ENCODE results near the gene RASA1.

DNA sequence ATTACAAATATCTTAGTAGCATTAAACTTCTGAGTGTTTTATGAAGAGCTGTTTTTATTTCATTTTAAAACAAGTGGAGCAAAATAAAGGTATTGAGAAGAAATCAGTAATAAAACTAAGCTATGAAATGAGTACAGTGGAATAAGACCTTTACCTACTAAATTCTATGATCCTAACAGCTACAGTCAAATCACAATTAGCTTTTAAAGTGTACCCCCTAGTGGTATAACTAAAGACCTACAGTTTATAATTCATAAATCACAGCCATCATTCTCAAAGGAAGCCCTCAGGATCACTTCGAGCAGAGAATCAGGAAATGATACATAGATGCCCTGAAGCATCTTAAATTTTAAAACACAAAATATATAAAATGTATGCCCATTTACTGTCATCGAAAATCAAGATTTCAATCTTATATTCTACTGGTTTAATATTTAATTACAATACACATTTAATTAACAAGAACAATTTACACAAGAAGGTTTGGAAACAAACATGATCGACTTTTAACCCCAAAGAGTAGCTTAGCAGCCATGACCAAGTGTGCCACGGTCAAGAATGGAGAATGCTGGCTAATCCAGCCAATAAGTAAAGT lies 132.7 kb downstream of the RASA1 start:
- TF ChIP-seq POLR2AphosphoS5 (IDR thresholded peaks at IDR 0.05) (no peak), POLR2A (IDR thresholded peaks at IDR 0.05) (no peak)
- TF ChIP-seq, protein P1, sequence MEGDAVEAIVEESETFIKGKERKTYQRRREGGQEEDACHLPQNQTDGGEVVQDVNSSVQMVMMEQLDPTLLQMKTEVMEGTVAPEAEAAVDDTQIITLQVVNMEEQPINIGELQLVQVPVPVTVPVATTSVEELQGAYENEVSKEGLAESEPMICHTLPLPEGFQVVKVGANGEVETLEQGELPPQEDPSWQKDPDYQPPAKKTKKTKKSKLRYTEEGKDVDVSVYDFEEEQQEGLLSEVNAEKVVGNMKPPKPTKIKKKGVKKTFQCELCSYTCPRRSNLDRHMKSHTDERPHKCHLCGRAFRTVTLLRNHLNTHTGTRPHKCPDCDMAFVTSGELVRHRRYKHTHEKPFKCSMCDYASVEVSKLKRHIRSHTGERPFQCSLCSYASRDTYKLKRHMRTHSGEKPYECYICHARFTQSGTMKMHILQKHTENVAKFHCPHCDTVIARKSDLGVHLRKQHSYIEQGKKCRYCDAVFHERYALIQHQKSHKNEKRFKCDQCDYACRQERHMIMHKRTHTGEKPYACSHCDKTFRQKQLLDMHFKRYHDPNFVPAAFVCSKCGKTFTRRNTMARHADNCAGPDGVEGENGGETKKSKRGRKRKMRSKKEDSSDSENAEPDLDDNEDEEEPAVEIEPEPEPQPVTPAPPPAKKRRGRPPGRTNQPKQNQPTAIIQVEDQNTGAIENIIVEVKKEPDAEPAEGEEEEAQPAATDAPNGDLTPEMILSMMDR (IDR thresholded peaks at IDR 0.05 in 8 of 11, conservative IDR thresholded peaks at IDR 0.05 in 3 of 11), result peak; percentile 28 to 70 (median 65)

Data from spleen (tissue), 7 donors.